ENCODE measurements around the gene IFI27L1.

DNA sequence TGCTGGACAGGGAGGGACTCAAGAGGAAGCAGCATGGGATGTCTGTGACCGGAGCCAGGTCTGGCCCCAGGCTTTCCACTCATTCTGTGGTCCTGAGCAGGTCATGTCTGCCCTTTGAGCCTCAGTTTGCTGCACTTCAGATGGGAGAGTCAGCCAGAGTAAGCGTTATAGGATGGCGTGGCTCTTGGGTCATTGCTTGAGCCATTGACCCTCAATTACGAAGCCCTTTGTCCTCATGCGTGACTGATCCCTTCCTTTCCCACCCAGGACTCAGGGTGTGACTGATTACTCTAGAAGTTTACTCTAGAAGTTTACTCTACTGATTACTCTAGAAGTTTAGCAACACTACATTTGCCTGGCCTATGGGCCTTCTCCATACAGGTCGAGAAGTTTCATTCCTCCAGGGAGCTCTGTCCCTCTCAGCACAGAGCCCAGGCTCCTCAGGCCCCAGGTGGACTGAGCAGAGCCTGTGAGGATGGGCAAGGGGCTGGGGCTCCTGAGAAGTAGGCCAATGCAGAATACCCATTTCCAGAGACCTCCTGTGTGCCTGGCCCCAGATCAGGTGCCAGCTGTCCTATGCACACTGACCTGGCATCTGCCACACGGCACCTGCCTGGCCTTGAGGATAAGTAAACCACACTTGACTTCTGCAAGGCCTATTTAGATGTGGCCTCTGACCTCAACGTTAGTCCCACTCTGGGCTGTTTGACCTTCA, 21.8 kb downstream of the IFI27L1 start:
- TF ChIP-seq, protein P1, sequence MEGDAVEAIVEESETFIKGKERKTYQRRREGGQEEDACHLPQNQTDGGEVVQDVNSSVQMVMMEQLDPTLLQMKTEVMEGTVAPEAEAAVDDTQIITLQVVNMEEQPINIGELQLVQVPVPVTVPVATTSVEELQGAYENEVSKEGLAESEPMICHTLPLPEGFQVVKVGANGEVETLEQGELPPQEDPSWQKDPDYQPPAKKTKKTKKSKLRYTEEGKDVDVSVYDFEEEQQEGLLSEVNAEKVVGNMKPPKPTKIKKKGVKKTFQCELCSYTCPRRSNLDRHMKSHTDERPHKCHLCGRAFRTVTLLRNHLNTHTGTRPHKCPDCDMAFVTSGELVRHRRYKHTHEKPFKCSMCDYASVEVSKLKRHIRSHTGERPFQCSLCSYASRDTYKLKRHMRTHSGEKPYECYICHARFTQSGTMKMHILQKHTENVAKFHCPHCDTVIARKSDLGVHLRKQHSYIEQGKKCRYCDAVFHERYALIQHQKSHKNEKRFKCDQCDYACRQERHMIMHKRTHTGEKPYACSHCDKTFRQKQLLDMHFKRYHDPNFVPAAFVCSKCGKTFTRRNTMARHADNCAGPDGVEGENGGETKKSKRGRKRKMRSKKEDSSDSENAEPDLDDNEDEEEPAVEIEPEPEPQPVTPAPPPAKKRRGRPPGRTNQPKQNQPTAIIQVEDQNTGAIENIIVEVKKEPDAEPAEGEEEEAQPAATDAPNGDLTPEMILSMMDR (IDR thresholded peaks at IDR 0.05; ENCODE audit: low read length) = no peak
- no peak for TF ChIP-seq EZH2phosphoT487 (IDR thresholded peaks at IDR 0.05; ENCODE audit: low read length)
- TF ChIP-seq EZH2 (optimal IDR thresholded peaks at IDR 0.05; ENCODE audit: low read depth, low read length) = no peak

Measured in MM.1S (cell line).